Measurements from ENCODE around the gene PAPPA. TPM values are rescaled to one million over a fixed set of nuclear protein-coding genes. Genes with fewer than 3 reads are reported as not detected.

The PAPPA gene
- polyA plus RNA-seq, 1 donor from 2014 or later, result 0.41 TPM

GRCh38 chr9:116250891-116251290, 97.3 kb downstream of the PAPPA start:
- Histone ChIP-seq H3K9me2 (ENCODE audit: insufficient read depth, low read length) (no peaks in the 10 kb centered on the region), H3K27me3 (ENCODE audit: insufficient read depth, low read depth, low read length) (no peaks in the 10 kb centered on the region), H3F3A (ENCODE audit: insufficient read depth, low read length, poor library complexity, severe bottlenecking) (no peaks in the 10 kb centered on the region), H3K9me3 (ENCODE audit: low read length) (no peaks in the 10 kb centered on the region), H3K79me2 (replicated peaks; ENCODE audit: insufficient read depth, low read length) (no peaks in the 10 kb centered on the region), H3K36me3 (ENCODE audit: insufficient read depth, low read length) (no peaks in the 10 kb centered on the region), H3K27ac (ENCODE audit: low read length) (no peak overlapping the region), H2AFZ (ENCODE audit: low read depth, low read length) (no peak overlapping the region), H3K4me3 (ENCODE audit: low read length) (no peak overlapping the region), H4K20me1 (ENCODE audit: insufficient read depth) (no peaks in the 10 kb centered on the region), H3K9ac (ENCODE audit: low read length) (no peak overlapping the region), H3K4me2 (ENCODE audit: low read length) (no peak overlapping the region)
- TF ChIP-seq POLR2AphosphoS5 (IDR thresholded peaks at IDR 0.05) (no peak), EP300 (conservative IDR thresholded peaks at IDR 0.05; ENCODE audit: poor library complexity, severe bottlenecking) (no peak), TAF1 (IDR thresholded peaks at IDR 0.05; ENCODE audit: low read depth) (no peak), RAD21 (conservative IDR thresholded peaks at IDR 0.05) (no peak), CTCF (IDR thresholded peaks at IDR 0.05; ENCODE audit: poor library complexity, severe bottlenecking) (no peak), SMC3 (conservative IDR thresholded peaks at IDR 0.05; ENCODE audit: poor library complexity) (no peak), EZH2 (IDR thresholded peaks at IDR 0.05; ENCODE audit: borderline replicate concordance, insufficient read depth, low read length, poor library complexity, severe bottlenecking) (no peak), MXI1 (conservative IDR thresholded peaks at IDR 0.05; ENCODE audit: poor library complexity, severe bottlenecking) (no peak), REST (IDR thresholded peaks at IDR 0.05; ENCODE audit: borderline replicate concordance) (no peak)

- TF ChIP-seq REST (IDR thresholded peaks at IDR 0.05; ENCODE audit: borderline replicate concordance) (no peak), TAF1 (IDR thresholded peaks at IDR 0.05; ENCODE audit: low read depth) (no peak), MXI1 (conservative IDR thresholded peaks at IDR 0.05; ENCODE audit: poor library complexity, severe bottlenecking) (no peak), RAD21 (conservative IDR thresholded peaks at IDR 0.05) (no peak), SMC3 (conservative IDR thresholded peaks at IDR 0.05; ENCODE audit: poor library complexity) (no peak), EZH2 (IDR thresholded peaks at IDR 0.05; ENCODE audit: borderline replicate concordance, insufficient read depth, low read length, poor library complexity, severe bottlenecking) (no peak), EP300 (conservative IDR thresholded peaks at IDR 0.05; ENCODE audit: poor library complexity, severe bottlenecking) (no peak), POLR2AphosphoS5 (IDR thresholded peaks at IDR 0.05) (no peak), CTCF (IDR thresholded peaks at IDR 0.05; ENCODE audit: poor library complexity, severe bottlenecking) (no peak)
- H3K4me3 ChIP-seq (ENCODE audit: low read length), result no peak overlapping the region
Observed at GRCh38 chr9:116251366-116251765, 97.8 kb downstream of the PAPPA start.

More at GRCh38 chr9:116251366-116251765, 97.8 kb downstream of the PAPPA start:
- Histone ChIP-seq H3K27ac (ENCODE audit: low read length) (no peak overlapping the region), H3K9ac (ENCODE audit: low read length) (no peak overlapping the region), H3K4me2 (ENCODE audit: low read length) (no peak overlapping the region), H2AFZ (ENCODE audit: low read depth, low read length) (no peak overlapping the region), H3K9me2 (ENCODE audit: insufficient read depth, low read length) (no peaks in the 10 kb centered on the region), H3K79me2 (replicated peaks; ENCODE audit: insufficient read depth, low read length) (no peaks in the 10 kb centered on the region), H3K9me3 (ENCODE audit: low read length) (no peaks in the 10 kb centered on the region), H3K36me3 (ENCODE audit: insufficient read depth, low read length) (no peaks in the 10 kb centered on the region), H3K27me3 (ENCODE audit: insufficient read depth, low read depth, low read length) (no peaks in the 10 kb centered on the region), H4K20me1 (ENCODE audit: insufficient read depth) (no peaks in the 10 kb centered on the region), H3F3A (ENCODE audit: insufficient read depth, low read length, poor library complexity, severe bottlenecking) (no peaks in the 10 kb centered on the region)
